ENCODE data around the gene RC3H2.
A peak's percentile ranks its signal among the peaks of the same experiment; 100 is the strongest.
"Not testable (repeated sequence)": the region's sequence is repeated elsewhere in the genome, so short reads cannot be mapped to it uniquely, and the experiment has no call there.

Gene RC3H2

DNA sequence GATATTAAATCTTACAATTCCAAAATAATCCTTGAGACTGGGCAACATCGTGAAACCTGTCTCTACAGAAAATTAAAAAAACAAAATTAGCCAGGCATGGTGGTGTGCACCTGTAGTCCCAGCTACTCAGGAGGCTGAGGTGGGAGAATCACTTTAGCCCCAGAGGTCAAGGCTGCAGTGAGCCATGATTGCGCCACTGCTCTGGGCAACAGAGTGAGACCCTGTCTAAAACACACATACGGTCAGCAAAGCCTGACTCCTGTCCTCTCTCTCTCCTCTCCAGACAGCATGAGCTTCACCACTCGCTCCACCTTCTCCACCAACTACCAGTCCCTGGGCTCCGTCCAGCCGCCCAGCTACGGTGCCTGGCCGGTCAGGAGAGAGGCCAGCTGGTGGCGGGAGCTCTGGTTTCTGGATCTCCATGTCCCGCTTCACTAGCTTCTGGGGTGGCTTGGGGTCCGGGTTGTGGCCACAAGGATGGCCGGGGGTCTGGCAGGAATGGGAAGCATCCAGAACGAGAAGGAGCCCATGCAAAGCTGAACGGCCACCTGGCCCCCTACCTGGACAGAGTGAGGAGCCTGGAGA is 67.8 kb downstream of the RC3H2 start:
- DNase-seq: no peak

DNA sequence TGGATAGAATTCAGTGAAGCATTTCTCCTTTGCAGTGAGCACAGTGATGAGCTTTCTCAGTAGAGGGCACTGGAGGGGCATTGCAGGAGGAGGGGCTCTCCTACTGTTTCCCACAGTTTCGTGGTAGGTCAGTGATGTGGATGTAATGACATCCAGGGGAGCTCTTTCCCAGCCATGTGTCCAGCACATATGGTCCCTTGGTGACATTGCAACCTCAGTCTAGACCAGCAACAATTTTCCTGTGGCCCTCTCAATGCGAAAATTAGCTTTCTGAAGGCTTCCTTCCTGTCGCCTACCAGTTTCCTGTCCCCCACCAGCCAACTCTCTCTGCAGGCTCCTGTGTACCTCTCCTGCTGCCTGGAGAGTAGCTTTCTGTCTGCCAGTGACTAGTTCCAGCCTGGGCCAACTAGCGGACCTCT is 69.8 kb downstream of the RC3H2 start:
- no peak for DNase-seq

- no peak for DNase-seq
These were observed 73.0 kb downstream of the RC3H2 start for GRCh38 chr9:122832194-122832593.

DNA sequence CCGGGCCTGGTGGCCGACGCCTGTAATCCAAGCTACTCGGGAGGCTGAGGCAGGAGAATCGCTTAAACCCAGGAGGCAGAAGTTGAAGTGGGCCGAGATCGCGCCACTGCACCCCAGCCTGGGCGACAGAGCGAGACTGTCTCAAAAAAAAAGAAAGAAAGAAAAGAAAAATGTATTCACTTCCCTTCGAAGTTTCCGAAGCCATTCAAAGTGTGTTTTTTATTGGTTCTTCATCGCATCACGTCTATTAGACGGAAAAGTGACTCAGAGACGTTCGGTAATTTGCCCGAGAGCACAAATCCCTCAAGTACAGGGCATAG is 76.2 kb downstream of the RC3H2 start:
- DNase-seq: not testable (repeated sequence)

DNA sequence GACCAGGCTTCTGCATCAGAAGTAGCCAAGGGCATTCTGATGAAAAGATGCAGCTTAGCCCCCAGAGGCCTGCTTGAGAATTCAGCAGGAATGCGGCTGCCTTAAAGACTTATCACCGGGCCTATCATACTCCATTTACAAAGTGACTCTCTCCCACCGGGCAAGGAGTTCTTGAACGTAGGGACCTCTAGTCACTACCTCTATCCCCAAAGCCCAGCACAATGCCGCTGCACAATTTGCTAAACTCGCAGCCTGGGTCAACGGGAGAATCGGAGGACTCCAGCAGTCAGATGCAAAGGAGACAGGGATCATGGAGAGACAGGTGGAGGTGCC is 77.4 kb downstream of the RC3H2 start:
- no peak for DNase-seq

DNA sequence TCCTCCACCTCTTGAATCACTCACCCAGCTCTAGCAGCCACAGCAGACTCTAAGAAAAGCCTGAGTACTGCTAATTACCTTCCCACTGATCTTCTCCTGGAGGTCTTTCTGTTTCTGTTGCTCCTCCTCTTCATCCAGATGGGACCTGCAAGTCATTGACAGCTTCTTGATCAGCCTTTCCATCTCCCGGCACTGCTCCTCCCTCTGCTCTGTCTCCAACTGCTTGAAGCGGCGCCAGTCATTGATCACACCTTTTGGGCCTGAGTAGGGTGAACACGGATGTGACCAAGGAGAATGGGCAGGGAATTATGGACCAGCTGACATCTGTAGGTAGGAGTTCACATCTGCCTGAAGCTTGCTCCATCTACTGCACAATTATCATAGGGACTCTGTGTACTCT is 82.2 kb downstream of the RC3H2 start:
- DNase-seq: no peak

- DNase-seq: no peak
These were observed 83.1 kb downstream of the RC3H2 start for GRCh38 chr9:122822056-122822455.

DNA sequence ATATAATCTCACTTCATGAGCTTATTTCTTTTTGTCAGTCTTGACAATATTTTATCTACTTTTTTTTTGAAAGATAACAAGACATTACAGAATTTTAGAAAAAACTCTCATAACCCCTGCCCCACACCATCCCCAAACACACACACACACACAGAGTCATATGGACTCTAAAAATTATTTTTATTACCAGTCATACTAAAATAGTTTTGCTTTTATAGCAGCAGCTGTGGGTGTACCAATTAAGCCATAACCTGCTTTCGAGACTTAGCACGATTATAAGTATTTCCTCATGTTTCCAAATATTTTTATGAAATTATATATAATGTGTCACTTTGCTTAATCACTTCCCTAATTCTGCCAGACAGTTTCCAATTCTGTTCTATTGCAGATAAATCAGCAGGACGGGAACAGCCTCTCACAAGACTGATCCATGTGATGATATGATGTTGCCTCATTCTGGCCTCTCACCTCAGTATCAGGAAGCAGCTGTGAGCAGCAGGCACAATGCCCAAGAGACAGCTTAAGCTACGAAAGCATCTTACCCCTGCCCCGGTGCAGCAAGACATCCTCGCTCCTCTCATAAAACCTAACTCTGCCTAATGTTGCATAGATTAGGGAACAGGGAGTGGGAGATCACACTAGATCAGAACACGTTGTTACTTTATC is 83.7 kb downstream of the RC3H2 start:
- DNase-seq: no peak

- DNase-seq: no peak
These were observed 84.7 kb downstream of the RC3H2 start for GRCh38 chr9:122820490-122820845.

DNA sequence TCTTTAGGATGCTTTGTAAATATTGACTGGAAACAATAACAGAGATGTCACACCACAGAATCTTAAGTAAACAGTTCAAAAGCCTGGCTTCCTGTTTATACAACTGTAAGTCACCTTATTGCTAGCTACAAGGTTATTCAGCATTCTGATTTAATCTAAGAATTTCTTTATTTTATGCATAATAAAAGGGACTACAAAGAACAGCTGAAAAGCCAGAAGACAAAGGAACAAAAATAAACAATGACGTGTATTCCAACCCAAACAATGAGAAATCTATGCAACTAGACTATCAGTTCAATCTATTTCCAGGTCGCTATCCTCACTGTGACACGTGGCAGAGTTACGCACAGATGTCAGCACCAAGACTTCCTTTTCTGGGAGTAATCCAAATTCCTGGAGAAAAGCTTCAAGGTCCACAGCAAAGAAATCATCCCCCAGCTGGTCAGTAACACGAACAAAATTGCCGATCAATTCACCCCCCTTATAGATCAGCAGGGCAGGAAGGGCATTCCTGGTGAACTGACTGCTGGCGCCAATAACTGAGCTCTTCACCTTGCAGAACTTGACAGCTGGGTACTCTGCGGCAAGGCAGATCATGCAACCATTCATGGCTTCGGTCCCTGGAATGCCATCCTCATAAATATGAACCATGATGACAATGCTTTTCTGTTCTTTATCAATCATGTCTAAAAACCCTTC is 85.2 kb downstream of the RC3H2 start:
- DNase-seq: no peak

DNA sequence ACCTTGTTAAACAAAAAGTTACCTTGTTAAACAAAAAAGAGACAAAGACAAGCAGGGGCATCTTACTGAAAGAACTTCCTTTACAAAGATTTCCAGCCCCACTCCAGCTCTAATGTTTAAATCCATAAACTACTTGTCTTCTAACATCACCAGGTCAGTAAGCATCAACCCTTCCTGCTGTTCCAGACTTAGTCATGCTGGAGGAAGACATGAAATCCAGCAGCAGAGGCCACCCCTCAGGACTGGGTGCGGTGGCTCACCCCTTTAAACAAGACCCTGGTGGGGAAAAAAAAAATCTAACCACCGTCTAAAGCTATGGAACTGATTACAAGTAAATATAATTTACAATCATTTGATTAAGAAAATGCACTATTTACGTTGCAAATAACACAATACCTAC is 85.8 kb downstream of the RC3H2 start:
- no peak for DNase-seq

GRCh38 chr9:122816163-122816867 is 88.8 kb downstream of the RC3H2 start:
- DNase-seq: no peak

DNA sequence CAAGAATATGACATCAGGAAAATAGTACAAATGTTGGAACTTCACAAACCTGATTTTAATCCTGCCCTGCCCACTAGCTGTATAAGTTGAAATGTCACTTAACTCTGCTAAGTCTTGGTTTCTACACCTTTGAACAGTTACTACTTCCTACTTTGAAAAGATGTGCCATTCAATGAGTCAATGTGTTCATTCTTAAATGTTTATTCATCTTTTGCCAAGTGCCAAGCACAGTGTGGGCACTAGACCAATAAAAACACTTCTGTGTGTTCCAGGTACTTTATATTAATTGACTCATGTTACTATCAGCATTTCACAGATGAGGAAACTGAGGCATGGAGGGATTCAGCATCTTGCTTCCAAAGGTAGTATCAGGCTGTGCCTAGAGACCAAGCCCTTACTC is 89.6 kb downstream of the RC3H2 start:
- no peak for DNase-seq

DNA sequence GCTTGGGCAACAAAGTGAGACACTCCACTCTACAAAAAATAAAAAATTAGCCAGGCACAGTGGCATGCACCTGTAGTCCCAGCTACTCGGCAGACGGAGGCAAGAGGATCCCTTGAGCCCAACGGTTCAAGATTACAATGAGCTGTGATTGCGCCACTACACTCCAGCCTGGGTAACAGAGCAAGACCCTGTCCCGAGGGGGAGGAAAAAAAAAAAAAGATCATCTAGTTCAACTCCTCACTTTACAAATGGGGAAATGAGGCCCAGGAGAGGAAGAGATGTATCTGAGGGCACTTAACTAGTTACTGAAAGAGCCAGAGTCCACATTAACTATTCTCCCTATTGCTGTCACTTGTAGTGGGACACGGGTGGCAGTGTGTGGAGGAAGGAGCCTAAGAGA is 90.6 kb downstream of the RC3H2 start:
- DNase-seq: no peak

DNA sequence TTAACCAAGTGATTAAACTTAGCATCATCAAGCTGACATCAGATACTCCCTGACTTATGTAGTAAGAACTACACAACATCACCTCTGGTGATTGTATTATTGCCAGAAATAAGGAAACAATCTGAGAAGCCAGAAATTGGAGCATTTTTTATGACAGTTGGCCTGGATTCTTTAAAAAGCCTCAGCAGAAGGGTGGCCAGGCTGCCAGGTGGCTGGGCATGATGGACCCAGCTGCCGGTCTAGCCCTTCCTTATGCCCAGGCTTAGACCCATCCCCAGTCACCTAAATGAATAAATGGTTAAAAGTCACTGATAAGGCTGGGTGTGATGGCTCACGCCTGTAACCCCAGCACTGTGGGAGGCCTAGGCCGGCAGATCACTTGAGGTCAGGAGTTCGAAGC is 92.4 kb downstream of the RC3H2 start:
- no peak for DNase-seq

- peak; percentile 80 for DNase-seq
These were observed 94.7 kb downstream of the RC3H2 start for GRCh38 chr9:122810306-122810946.

- DNase-seq: peak; percentile 73
These were observed 95.9 kb downstream of the RC3H2 start for GRCh38 chr9:122809261-122809660.

DNA sequence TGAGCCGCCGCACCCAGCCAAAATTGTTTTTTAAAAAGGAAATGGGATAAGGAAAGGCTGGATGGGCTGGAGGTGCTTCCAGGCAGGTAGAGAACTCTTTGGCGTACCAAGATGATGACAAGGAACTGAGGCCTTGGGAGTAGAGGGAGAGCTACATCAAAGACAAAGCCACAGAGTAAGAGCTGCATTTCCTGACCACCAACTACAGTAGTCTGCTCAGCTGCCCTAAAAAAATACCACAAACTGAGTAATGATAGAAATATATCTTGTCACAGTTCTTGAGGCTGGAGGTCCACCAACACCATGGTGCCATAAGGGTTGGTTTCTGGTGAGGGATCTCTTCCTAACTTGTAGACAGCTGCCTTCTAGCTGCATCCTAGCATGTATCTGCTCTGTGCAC is 97.0 kb downstream of the RC3H2 start:
- DNase-seq: no peak

GRCh38 chr9:122807271-122807900 is 97.8 kb downstream of the RC3H2 start:
- no peak for DNase-seq

- no peak for DNase-seq
These were observed 98.5 kb downstream of the RC3H2 start for GRCh38 chr9:122806661-122807060.

- DNase-seq: no peak
These were observed 104.8 kb downstream of the RC3H2 start, which contains the start of gene OR1K1 for GRCh38 chr9:122800066-122801060. Gene OR1K1 (plus strand): TSS chr9:122800123. CDS start chr9:122800123, 0 bp downstream.

All from COR-L47 (cell line).